Measurements from ENCODE around the gene TSC22D3.
"Not testable (repeated sequence)": the region's sequence is repeated elsewhere in the genome, so short reads cannot be mapped to it uniquely, and the experiment has no call there.

Gene TSC22D3

DNA sequence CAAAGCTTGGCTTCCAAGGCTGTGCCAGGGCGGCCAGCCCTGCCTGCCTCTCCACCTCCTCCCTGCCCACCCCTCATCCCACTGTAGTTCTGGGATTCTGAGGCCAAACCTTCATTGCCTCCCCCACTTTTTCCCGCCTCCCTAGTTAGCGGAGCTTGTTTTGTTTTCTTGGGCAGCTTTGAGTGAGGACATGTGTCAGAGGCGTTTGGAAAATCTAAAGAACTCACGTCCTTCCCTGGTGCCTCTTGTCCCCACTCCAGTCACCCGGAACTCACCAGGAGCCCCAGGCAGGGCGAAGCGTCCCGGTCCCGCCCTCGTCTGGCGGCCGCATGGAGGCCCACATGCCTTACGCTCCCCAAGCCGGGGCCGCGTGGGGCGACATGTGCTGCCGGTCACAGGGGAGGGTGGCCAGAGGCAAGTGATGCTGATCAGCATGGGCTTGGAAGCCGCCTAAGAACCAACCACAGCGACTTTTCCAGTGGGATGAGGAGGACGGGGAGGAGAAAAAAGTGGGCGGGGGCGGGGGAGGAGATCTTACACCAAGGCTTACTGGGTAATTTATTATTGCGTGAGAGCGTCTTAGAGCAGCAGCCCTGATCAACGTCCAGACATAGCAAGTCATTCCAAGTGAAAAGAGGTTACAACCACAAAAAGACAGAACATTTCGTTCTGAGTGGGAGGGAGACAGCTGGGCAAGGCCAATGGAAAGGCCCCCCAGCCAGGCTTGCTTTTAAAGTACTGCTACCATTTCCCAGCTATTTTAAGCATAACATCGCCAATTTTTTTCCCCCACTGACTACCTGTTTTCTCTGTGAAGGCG, 98.8 kb downstream of the TSC22D3 start:
- DNase-seq: peak; percentile 29

DNA sequence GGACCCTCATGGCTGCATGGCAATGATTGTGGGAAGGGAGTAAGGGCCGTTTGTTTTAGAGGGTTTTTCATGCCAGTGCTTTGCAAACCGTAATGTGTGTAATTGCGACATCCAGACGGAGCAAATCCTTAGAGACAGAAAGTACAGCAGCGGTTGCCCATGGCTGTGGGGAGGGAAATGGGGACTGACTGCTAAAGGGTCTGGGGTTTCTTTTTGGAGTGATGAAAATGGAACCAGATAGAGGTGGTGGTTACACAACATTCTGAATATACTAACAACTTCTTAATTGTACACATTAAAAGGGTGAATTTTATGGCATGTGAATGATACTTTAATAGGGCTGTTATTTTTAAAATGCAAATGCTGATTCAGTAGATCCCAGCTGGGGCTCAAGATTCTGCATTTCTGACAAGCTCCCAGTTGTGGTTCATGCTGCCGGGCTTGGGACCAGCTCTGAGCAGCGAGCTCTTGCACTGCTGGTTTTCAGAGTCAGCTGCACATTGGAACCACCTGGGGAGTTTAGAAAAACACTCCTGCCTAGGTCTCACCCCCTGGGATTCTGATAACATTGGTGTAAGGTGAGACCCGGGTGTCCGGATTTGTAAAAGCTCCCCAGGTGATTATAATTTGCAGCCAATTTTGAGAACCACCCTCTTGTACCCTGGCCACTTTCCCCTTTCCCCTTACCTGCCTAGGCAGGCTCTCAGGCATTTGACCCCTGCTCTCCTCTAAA, 99.6 kb downstream of the TSC22D3 start:
- DNase-seq: no peak

DNA sequence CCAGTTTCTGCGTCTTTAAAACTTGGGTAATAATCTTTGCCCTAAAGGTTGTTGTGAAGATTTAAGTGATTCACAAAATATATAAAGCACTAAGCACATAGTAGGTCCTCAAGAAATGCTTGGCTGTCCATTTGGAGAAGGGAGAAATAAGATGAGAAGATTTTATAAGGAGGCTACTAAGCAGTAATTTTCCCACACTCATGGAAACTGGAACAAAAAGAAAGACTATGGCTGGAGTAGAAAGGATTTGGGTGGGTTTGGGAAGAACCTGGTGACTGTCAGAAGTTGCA, 100.3 kb downstream of the TSC22D3 start:
- no peak for DNase-seq

DNA sequence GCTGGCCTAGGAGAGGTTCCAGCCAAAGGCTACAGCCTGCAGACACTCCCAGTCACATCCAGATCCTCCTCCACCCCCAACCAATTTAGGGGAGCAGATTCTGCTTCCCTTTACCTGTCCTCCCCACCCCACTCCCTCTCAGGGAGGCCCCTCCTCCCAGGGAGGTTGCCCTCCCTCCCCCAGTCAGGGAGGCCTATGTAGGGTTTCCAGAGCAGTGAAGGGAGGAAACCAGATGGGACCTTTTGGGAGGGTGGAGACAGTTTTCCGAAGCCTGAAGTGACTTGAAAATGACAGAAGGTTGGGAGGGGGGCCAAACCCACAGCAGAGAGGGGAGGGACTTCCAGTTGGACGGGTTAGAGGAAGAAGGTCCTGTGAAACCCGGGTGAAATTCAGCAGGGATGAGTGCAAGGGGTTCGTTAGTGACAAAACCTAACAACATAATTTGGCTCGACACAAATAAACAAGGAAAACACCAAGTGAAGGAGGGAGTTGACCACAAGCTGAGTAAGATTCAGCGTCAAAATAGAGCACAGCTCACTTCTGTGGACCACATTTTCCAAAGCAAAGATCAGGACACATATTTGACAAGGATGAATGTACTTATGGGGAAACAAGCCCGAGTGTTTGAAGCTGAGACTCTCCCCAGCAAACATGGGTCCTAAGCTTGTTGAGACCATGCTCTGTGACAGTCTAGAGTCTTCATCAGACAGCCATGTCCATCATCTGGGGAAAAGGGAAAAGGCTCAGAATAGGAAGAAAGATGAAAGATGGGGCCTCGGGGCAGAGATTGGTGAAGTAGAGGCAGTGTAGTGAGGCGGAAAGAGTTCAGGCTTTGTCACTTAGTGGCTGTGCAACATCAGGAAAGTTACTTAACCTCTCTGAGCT, 100.9 kb downstream of the TSC22D3 start:
- no peak for DNase-seq

DNA sequence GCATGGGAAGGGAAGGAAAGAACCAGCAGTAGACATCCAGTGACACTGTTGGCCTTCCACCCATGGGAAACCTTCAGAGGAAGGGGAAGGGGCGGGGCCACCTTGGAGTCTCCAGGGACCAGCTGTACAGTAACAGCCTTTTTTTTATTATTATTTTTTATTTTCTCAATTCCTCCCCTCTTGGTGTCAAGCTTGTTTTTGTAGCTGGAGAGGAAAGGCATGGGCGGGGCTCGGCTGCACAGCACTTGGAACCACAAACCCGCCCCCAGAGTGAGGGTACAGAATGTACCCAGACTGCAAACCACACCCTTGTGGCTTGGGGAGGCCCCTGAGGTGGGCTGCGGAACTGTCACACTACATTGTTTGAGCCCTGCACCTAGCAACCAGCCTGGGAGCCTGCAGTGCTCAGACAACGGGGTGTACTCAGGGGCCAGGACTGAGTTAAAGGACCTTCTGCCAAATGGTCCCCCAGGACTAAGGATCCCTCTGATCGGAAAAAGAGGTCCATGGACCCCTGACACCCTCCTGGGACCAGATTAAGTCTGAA, 101.6 kb downstream of the TSC22D3 start:
- peak; percentile 82 for DNase-seq

DNA sequence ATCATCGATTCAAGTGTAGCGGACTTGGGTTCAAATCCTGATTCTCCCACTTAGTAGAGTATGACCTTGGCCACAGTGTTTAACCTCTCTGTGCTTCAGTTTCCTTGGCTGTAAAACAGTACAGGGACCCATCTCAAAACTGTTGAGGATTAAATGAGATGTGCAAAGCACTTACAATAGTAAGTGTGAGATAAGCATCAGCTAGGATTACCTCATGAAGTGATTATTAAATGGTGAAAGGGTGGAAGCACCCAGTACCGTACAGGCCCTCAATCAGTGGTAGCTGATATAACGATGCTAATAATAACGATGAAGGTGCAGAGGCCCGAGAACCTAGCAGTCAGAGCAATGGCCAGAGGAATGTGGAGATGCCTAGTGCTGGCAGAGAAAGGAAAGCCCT, 102.2 kb downstream of the TSC22D3 start:
- DNase-seq: no peak

DNA sequence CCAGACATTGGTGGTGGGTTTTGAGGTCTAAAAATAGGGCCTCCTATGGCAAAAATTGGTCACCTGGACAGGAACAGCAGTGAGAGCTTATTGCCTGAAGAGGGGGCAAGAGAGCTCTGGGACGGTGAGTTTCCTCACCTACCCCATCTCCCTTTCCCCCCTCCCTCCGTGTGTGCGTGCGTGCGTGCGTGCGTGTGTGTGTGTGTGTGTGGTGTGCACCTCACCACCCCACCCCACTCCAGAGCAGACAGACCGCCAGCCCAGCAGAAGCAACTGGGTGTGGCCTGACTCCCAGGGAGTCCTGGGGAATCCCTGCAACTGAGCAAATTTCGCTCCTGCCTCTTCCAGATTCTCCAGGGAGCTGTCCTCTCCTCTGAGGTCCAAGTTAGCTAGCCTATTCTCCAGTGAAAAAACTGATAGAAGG, 102.6 kb downstream of the TSC22D3 start:
- peak; percentile 71 for DNase-seq

- DNase-seq: not testable (repeated sequence)
Measured at GRCh38 chrX:107671256-107671655, 104.3 kb downstream of the TSC22D3 start.

GRCh38 chrX:107669885-107670628, 105.5 kb downstream of the TSC22D3 start:
- DNase-seq: no peak

DNA sequence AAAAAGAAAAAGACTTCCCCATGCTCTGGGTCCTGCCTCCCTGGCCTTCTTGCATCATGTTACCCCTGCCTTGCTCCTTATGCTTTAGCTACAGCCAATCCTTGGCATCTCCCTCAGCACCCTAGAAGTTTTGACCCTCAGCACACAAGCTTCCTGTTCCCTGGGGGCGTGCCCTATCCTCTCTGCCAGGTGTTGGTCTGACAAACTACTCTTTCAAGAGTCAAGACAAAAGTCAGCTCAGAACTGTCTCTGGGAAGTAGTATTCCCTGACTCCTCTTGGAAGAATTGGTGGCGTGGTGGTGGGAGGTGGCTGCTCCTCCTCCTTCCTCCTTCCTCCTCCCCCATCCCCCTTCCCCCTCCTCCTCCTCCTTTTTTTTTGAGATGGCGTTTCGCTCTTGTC, 106.3 kb downstream of the TSC22D3 start:
- DNase-seq: no peak

- DNase-seq: not testable (repeated sequence)
Measured at GRCh38 chrX:107668710-107669109, 106.9 kb downstream of the TSC22D3 start.

DNA sequence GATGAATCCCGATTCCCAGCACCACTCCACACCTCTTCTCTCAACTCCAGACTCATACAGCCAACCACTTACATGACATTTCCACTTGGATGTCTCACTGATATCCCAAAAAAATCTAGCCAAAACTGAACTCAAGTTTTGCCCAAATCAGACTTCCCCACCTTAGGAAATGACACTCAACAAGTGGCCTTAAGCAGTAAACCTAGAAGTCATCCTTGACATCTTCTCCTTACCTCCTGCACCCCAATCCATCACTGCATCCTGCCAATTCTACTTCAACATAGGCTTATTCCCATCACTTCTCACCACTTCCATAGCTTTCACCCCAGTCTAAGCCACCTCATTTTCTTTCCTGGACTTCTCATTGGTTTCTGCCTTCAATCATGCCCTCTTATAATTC, 108.2 kb downstream of the TSC22D3 start:
- DNase-seq: no peak

- no peak for DNase-seq
Measured at GRCh38 chrX:107666931-107667330, 108.7 kb downstream of the TSC22D3 start.
